SKM-1 (cell line): ENCODE data around the gene ASB15.

Source experiments
- DNase-seq: peaks from one replicate; lab custom pipeline; 2025; ENCODE audit not compliant: unreplicated experiment; lab: John Stamatoyannopoulos, UW

The ASB15 gene

DNA sequence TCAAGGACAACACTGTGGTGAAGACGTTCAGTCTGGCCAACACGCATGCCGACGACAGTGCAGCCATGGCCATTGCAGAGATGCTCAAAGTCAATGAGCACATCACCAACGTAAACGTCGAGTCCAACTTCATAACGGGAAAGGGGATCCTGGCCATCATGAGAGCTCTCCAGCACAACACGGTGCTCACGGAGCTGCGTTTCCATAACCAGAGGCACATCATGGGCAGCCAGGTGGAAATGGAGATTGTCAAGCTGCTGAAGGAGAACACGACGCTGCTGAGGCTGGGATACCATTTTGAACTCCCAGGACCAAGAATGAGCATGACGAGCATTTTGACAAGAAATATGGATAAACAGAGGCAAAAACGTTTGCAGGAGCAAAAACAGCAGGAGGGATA lies 60.7 kb downstream of the ASB15 start:
- DNase-seq: no peak

DNA sequence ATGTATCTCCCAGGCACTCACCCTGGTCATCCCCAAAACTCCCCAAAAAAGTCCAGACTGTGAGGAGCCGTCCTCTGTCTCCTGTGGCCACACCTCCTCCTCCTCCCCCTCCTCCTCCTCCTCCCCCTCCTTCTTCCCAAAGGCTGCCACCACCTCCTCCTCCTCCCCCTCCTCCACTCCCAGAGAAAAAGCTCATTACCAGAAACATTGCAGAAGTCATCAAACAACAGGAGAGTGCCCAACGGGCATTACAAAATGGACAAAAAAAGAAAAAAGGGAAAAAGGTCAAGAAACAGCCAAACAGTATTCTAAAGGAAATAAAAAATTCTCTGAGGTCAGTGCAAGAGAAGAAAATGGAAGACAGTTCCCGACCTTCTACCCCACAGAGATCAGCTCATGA lies 61.1 kb downstream of the ASB15 start:
- no peak for DNase-seq

DNA sequence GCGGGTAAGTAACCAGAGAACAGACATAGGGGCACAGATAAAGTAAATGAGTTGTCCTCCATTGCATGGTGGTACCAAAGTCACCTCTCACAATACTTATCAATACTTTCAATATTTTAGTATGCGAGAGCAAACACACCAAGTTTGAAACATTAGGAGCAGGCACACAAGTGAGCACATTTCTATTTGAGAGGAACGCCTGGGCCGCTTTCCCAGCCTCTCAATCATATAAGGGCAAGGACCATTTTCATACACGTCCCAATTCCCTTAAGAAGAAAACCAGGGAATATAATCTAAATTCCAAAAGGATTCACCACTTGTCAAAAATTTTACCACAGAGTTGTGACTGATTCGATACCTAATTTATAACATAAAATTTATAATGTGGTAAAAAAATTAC lies 61.6 kb downstream of the ASB15 start:
- no peak for DNase-seq

DNA sequence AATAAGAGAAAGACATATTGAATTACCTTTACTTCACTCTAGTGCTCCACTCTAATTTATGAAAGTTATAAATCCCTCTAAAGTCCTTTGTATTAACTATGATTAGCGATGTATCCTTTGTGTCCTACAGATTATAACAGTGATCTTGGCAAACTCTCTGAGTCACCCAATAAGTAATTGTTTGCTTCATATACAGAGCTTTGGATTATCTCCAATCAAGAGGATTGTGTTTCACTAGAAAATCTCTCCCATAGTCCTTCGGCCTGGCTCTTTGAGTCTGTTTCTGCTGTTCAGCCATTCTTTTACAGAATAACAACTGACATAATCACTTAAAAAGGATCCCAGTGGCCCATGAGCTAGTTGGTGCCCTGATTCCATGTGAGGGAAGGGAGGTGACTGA lies 63.5 kb downstream of the ASB15 start:
- DNase-seq: no peak

DNA sequence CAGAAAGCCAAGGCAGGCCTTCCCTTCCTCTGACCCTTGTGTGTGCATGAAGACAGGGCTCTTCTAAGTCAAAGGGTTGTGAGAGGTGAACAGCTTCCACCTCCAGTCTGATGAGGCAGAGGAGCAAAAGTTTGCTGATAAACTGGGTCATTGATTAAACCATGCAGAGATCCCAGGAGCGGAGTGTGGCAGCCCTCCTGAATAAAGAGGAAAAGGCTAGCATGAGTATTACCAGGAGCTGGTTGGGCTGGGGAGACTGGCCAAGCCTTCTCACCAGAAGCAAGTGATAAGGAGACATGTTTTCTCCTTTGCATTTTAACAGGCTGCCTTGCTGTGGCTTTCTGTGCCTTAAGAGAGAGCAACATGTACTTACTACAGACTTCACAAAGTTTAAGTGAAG lies 64.3 kb downstream of the ASB15 start:
- DNase-seq: no peak

DNA sequence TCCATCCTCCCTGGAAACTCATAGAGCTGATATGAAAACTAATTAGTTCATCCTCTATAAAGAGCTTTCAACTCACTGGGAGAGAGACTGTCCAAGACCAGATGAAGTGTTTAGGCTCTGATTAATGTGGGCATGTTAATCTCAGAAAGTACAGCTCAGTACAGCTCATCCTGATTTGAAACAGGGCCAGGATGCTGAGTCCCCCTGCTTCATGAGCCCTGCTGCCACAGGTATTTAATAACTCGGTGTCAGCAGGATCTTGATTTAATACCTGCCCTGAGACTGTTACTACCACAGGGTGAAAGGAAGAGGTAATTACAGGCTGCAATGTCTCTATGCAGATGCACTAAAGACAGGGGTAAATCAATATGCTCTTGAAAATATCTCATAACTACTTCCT lies 64.9 kb downstream of the ASB15 start:
- DNase-seq: no peak

DNA sequence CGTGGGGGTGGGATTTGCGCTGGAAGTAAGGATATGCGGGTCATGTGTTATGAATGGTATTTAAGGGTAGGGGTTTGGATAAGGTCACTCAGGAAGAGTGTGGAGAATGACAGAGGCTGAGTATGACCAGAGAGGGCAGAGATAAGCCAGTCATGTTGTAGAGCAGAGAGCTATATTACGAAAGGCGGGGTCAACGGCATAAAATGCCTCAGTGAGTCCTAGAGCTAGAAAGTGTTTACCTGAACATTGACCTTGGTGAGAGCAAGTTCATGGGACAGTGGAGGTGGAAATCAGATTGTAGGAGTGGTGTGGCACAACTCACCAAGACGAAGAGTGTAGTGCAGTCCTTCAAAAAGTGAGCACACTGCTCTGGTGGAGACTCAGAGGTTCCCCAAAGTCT lies 67.9 kb downstream of the ASB15 start:
- no peak for DNase-seq

DNA sequence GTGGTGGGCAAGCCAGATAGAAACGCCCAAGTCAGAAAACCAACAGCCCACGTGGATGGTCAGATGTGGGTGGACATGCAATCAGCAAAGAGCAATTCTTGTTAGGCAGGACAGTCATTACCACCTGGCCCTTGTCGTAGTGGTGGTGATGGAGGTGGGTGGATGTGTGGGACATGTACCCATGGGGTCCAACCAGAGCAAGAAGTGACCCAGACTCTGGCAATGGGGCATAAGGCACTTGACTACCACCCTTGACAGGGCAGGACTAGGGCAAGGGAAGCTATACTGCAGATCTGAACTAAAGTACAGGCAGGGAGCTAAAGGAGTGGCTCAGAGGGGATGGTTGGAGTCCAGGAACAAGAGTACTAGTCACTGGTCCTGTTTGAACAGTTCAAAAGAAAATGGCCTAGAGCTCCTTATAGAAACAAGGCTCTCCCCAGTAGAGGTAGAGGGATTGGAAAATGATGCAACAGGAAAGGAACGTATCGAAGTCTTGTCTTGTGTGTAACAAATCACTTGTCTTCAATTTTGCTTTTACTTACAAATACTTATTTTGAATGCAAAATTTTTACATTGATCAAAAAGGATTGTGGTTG lies 71.6 kb downstream of the ASB15 start:
- DNase-seq: no peak

DNA sequence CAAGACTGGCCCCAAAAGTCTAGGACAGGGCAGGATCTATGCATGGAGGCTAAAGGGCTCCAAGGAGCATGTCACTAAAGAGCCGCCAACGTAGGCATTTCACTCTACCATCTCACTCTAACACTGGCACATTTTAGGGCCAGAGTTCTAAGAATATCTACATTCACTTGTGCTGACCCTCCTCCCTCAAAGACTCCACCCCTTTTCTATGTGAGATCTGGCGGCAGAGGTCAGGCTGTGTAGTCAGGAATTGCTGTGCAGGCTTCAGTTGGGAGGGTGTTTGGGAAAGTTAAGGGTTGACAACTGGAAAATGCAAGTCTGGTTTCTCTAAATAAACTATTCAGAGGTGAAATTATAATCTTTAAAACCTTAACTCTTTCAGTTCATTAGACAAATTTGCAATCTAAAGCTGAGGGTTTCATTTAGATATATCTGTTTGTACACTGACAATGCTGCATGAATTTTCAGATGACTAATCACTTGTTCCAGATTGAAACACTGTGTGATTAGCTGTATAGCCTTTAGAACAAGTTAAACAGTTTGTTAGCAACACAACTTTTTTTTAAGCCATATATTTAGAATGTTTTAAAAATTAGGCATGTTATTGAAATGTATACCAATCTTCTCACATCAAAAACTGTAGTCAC lies 72.3 kb downstream of the ASB15 start:
- DNase-seq: no peak

DNA sequence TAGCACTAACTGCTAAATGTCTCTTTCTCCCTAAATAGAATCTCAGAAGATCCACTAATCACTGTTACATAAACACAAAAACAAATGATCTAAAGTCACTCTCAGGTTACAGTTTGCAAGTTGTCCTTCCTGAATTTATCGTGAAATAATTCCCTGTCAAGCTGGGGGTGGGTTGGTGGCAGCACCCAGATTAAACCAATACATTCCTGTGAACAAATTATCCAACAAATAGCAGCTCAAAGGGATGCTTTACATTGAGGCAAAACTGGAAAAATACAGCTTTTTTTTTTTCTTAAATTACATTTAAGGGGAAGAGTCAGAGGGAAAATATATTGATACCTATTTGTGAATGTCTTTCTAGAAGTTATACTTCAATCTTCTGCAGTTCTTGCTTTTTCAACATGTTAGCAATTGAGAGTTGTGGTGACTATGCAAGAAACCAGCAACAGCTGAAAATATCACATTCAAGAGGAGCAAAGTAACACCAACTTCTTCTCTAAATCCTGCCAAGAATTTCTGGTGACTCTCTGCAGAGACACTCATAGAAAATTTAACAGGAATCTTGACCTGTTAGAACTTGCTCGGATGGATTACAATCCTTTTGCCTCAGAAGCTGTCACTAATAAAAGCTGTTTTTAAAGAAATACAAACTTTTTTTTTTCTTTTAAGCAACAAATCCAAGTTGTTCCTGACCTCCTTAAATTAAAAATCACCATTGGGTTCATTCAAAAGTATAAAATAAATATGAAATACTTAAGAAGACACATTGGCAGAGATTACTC lies 73.0 kb downstream of the ASB15 start:
- DNase-seq: no peak

DNA sequence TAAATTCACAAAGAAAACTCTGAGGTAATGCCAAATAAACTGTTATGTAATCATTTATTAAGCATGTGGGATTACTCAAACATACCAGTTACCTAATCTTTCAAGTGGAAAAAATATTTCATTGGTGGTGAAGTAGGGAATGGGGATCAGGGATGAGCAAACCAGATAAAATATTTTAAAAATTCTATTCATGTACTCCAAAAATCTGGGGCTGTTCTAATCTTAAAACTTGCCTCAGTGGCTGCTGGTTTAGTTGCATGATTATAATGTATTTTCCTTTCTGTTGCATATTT lies 73.5 kb downstream of the ASB15 start:
- DNase-seq: no peak

DNA sequence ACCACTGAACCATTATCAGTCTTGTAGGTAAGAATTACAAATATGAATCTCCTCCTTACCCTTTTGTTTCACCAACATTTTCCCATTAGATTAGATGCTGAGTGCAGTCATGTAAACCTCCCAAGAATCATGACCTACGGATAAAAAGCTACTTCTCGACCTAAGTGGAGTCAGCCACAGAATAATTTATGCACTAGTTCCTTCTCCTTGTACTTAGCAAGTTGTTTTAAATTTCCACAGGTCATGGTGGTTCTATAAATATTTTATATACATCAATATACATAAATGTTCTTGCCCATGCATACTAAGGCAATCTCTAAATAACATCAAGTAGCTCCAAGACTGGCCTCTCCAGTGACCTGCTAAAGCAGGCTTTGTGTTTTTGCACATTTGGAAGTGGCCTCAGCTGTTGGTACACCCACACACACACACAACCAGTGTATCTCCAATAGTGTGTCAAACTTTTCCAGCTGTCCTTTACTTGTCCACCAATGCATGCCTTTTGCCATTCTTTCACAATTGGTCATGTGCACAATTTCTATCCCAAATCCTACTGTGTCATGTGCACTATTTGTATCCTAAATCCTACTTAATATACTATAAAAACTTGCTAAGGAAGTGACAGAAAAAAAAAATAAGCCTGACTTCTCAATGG lies 75.6 kb downstream of the ASB15 start:
- DNase-seq: no peak

DNA sequence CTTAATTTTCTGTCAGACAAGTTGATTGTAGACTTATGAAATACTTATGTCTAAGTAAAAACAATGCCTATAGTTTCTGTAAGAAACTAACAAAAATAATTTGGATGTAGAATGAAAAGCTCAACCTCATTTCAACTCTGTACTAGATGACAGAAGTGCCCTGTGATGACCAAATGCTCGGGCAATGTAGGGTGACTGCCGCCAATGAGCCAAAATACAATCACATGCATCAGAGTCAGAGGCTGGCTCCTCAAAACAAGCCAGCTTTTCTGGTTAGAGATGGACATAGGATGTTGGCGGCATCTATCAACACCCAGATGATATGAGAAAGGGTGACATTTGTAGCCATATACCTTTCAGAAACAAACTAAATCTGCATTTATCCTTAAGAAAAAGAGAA lies 78.0 kb downstream of the ASB15 start:
- no peak for DNase-seq

DNA sequence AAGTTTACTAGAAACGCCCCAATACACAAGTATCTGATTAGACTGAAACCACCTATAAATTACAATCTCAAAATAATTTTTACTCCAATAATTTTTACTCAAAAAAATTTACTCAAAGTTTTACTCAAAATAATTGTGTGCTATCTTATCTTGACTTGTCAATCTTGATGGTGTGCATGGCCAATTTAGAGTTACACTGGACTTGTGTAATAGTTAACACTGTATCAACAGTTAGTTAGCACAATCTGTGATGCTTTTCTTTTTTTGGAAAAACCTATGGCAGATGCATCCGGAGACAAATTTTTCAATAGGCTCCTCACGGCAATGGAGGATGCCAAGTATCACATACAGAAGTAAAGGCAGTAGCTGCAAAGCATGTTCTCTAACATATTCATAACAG lies 79.0 kb downstream of the ASB15 start:
- DNase-seq: no peak

DNA sequence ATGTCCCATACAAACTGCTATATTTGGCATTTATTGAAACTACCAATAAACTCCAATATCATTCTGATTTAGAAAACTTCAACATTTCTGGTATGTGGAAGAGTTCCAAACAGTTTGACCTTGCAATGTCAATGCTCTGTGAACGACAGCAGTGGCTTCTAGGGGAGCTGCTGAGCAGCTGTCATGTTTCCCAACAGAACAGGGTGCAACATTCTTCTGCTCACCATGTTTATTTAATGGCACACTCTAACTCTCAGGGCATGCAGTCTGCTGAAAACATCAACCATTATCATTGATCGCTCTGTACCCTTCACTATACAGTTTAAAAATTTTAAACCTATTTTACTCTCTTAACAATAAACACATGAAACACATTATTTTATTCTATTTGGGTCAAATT lies 79.9 kb downstream of the ASB15 start:
- no peak for DNase-seq

DNA sequence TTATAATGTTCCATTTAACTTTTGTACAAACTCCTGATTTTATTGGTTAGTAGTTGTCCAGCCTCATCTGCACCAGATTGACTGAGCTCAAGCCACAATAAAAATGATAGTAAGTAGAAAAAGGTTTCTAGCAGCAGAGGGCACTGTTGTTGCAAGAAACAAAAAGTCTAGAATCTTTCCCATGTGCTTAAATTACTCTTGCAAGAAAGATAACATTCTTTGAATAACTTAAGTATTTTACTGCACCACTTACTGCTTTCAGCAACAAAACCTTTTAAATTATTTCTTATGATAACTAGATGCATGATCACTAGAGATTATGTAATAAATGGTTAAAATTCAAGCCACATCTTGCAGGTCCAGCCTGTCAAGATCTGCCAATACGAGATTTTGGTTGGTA lies 81.1 kb downstream of the ASB15 start:
- peak; percentile 10 for DNase-seq

DNA sequence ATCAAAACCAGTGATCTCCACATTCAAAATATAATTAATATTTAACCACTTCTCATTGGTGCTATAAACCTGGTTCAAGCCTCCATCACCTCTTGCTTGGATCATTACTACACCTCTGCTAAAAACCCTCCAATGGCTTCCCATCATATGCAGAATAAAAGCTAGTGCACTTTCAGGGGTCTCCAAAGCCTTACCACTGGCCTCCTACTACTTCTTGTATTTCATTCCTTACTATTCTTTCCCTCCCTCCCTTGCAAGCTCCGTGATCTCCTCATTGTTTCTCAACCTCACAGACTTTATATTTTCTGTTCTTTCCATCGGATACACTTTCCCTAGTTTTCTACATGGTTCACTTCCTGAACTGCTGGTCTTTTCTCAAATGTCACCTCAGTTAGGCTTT lies 85.5 kb downstream of the ASB15 start:
- DNase-seq: no peak

DNA sequence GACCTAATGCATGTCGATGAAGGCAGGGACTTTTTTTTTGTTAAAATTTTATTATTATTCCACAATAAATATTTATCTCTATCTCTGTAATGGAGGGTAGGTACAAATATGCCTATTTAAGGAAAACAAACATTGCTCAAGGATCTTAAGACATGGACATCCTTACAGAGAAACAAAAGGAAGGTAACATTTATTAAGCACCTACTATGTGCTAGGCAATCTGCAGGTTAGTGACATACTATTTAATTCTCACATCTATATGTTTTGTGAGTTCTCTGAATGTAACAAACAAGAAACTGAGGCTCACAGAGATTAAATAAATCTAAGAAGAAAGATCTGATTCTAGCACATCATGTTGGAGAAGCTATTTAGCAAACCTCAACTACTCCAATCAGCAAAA lies 86.1 kb downstream of the ASB15 start:
- no peak for DNase-seq
